ENCODE measurements around the gene RPP25L.
A peak's percentile ranks its signal among the peaks of the same experiment; 100 is the strongest.

The RPP25L gene

DNA sequence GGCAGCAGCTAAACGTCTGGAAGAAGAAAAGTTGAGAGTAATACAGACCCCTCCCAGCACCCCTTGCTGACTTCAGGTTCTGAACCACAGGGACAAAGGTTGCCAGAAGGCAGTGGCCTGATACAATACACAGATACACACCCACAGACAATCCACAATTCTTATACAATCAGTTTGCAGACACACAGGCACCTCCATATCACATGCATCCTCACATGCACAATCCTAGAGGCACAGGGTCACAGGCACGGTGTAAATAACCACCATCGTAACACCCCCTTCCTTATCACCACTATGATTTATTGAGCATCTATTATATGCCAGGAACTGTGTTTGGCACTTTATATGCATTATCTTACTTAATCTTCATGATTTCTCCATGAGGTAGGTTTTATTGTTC, 30.6 kb downstream of the RPP25L start:
- TF ChIP-seq, protein P1, sequence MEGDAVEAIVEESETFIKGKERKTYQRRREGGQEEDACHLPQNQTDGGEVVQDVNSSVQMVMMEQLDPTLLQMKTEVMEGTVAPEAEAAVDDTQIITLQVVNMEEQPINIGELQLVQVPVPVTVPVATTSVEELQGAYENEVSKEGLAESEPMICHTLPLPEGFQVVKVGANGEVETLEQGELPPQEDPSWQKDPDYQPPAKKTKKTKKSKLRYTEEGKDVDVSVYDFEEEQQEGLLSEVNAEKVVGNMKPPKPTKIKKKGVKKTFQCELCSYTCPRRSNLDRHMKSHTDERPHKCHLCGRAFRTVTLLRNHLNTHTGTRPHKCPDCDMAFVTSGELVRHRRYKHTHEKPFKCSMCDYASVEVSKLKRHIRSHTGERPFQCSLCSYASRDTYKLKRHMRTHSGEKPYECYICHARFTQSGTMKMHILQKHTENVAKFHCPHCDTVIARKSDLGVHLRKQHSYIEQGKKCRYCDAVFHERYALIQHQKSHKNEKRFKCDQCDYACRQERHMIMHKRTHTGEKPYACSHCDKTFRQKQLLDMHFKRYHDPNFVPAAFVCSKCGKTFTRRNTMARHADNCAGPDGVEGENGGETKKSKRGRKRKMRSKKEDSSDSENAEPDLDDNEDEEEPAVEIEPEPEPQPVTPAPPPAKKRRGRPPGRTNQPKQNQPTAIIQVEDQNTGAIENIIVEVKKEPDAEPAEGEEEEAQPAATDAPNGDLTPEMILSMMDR (IDR thresholded peaks at IDR 0.05; ENCODE audit: insufficient read depth, low read depth, low read length, missing control alignments), result no peak
- no peak for DNase-seq (ENCODE audit: low read depth)

GRCh38 chr9:34580358-34580757, 31.5 kb downstream of the RPP25L start:
- TF ChIP-seq, protein P1 (IDR thresholded peaks at IDR 0.05; ENCODE audit: insufficient read depth, low read depth, low read length, missing control alignments), result no peak
- H3K4me3 ChIP-seq (ENCODE audit: low read length), result no peak overlapping the region
- DNase-seq (ENCODE audit: low read depth), result no peak

More for the DNA sequence above, 30.6 kb downstream of the RPP25L start:
- no peak overlapping the region for H3K4me3 ChIP-seq (ENCODE audit: low read length)

GRCh38 chr9:34579808-34580163, 32.1 kb downstream of the RPP25L start:
- no peak for DNase-seq (ENCODE audit: low read depth)

DNA sequence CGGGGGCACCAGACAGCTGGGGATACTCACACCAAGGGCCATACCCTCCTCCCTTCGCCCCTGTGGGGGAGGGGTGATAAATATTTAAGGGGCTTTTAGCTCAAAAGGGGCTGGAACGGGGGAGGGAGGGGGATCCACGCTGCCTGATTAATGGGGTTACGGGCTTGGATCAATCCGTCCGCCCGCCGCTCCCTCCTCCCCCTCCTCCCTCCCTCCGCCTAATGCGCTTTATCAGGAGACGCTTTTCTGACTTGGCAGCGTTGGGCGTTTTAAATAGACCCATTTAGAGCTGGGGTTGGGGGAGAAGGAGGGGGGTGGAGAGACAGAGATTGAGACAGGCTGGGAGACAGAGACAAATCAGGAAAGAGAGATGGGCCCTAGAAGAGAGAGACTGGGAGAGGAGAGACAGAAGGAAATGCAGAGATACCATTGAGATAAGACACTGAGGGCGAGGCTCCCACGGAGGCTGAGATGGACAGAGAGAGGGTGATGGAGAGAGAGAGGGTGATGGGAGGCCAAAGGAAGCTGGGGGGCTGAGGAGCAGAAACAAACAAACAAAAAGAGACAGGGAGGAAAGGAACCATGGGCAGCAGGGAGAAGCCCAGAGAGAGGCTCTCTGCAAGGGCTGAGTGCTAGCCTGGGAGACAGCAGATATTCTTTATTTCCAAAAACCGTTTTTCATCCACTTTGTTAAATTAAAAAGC, 32.6 kb downstream of the RPP25L start:
- H3K4me3 ChIP-seq (ENCODE audit: low read length), result no peak overlapping the region
- no peak for DNase-seq (ENCODE audit: low read depth)
- TF ChIP-seq, protein P1 (IDR thresholded peaks at IDR 0.05; ENCODE audit: insufficient read depth, low read depth, low read length, missing control alignments), result no peak

More at GRCh38 chr9:34579808-34580163, 32.1 kb downstream of the RPP25L start:
- TF ChIP-seq, protein P1 (IDR thresholded peaks at IDR 0.05; ENCODE audit: insufficient read depth, low read depth, low read length, missing control alignments), result no peak
- no peak overlapping the region for H3K4me3 ChIP-seq (ENCODE audit: low read length)

DNA sequence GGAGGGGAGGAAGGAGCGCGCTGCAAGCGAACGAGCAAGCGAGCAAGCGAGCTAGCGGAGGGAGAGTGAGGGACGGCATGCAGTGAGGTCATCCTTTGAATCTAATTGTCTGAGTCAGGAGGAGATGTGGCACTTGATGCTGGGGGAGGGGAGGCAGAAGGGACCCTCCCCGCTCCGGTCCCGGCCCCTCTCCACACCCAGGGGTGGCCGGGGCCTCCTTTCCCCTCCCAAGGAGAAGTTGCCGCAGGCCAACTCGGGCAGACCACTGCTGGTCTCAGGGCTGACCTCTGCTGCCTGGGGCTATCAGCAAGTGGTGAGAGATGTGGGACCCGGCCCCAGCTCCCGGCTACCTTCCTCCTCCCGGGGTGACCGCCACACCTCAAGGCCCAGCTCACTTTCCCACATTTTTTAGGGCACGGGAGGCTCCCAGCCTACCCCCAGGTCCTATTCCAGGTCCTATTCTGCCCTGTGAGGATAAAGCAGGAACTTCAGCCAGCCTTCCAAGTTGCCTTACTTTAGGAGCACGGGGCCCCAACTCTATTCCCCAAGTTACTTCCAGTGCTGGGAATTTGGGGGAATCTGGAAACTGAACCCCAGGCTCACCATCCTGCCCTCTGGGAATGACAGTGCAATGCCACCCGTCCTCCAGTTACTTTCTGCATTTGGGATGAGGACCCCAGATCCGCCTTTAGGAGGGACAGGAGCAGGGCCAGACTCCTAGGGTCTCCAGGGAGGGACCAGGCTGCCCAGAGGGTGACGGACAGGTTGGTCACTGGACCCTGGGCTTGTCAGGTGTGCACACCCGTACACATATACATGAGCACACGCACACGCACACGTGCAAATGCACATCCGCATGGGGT, 33.4 kb downstream of the RPP25L start:
- TF ChIP-seq, protein P1 (IDR thresholded peaks at IDR 0.05; ENCODE audit: insufficient read depth, low read depth, low read length, missing control alignments), result no peak
- H3K4me3 ChIP-seq (ENCODE audit: low read length), result no peak overlapping the region
- peak; percentile 58 for DNase-seq (ENCODE audit: low read depth)

GRCh38 chr9:34577400-34578240, 34.3 kb downstream of the RPP25L start:
- DNase-seq (ENCODE audit: low read depth), result no peak
- TF ChIP-seq, protein P1 (IDR thresholded peaks at IDR 0.05; ENCODE audit: insufficient read depth, low read depth, low read length, missing control alignments), result no peak
- no peak overlapping the region for H3K4me3 ChIP-seq (ENCODE audit: low read length)
